A549 (cell line): ENCODE data around the gene NR4A1. TPM values are rescaled to one million over a fixed set of nuclear protein-coding genes. Genes with fewer than 3 reads are reported as not detected.

Experiments used
- ATAC-seq, 2 experiments: fragments of 200-7000 bp in 1 of 2; fragments of >200 bp in 1 of 2; cut with Nextera tagmentation in 1 of 2; cut with Tn5 transposase in 1 of 2; 3 replicates each; pipeline versions ENCODE4 v1.8.0 to v1.9.1; 2018 to 2020; ENCODE audit warnings: mild to moderate bottlenecking in 1 of 2, moderate library complexity in 1 of 2
- CTCF ChIA-PET: fragments of 300-600 bp; sonication (Branson Sonifier 250); formaldehyde crosslinking; extraction: SDS; loops from one replicate; lab custom pipeline; 2021; ENCODE audit warnings: antibody characterized with exemption, inconsistent platforms; lab: Yijun Ruan, JAX
- POLR2A ChIA-PET: fragments of 350-600 bp; formaldehyde crosslinking; extraction: SDS; loops from one replicate; lab custom pipeline; 2021; ENCODE audit warnings: antibody characterized with exemption, inconsistent platforms; lab: Yijun Ruan, JAX
- DNase-seq, 2 experiments: peaks; one replicate each; pipeline versions ENCODE4 v3.0.0 to v3.0.0-alpha.2; 2011 to 2016; ENCODE audit warnings: low read depth in 1 of 2, low spot score in 1 of 2
- FAIRE-seq: peaks from 2 replicates; lab custom pipeline; 2011; peaks lifted over from hg19 to GRCh38; lab: Jason Lieb, UNC
- H3K27ac ChIP-seq, 2 experiments: fragments of >200 bp; sonication (Bioruptor Twin); formaldehyde crosslinking; 3 replicates each; pipeline ENCODE4 v1.5.1; 2016 to 2017
- H3K4me1 ChIP-seq: fragments of >200 bp; sonication (Bioruptor Twin); formaldehyde crosslinking; 3 replicates; pipeline ENCODE4 v1.6.1; 2016
- H3K4me2 ChIP-seq: fragments of >200 bp; sonication (Bioruptor Twin); formaldehyde crosslinking; 3 replicates; pipeline ENCODE4 v1.6.1; 2016
- H3K4me3 ChIP-seq: fragments of >200 bp; sonication (Bioruptor Twin); formaldehyde crosslinking; 3 replicates; pipeline ENCODE4 v1.5.1; 2016
- H3K9me3 ChIP-seq: fragments of >200 bp; sonication (Bioruptor Twin); formaldehyde crosslinking; 3 replicates; pipeline ENCODE4 v1.6.1; 2016
- ATOH8 ChIP-seq: fragments of 250-450 bp; sonication (Bioruptor Pico); IDR thresholded peaks from 2 replicates; pipeline ENCODE4 v1.5.0; 2020; ENCODE audit warnings: low read depth, mild to moderate bottlenecking, moderate library complexity
- CBX8 ChIP-seq: fragments of 200-600 bp; sonication (generic); IDR thresholded peaks from 2 replicates; pipeline ENCODE4 v1.6.1; 2016
- CEBPB ChIP-seq, 2 experiments: fragments of >200 bp in 1 of 2; sonication (Bioruptor Twin) in 1 of 2; formaldehyde crosslinking in 1 of 2; IDR thresholded peaks; 2 replicates each; pipeline ENCODE4 v1.6.1; 2012 to 2016
- CHD4 ChIP-seq: fragments of 200-600 bp; sonication (generic); IDR thresholded peaks from 2 replicates; pipeline ENCODE4 v1.6.1; 2016; ENCODE audit warnings: antibody characterized with exemption, mild to moderate bottlenecking, borderline replicate concordance
- E2F6 ChIP-seq: IDR thresholded peaks from 2 replicates; pipeline ENCODE4 v1.6.1; 2012; ENCODE audit warnings: low read depth, borderline replicate concordance
- EHF ChIP-seq: fragments of 250-450 bp; sonication (Bioruptor Pico); IDR thresholded peaks from 2 replicates; pipeline ENCODE4 v1.5.0; 2020; ENCODE audit warnings: mild to moderate bottlenecking
- FOSB ChIP-seq: fragments of 250-450 bp; sonication (Bioruptor Pico); IDR thresholded peaks from 2 replicates; pipeline ENCODE4 v1.5.0; 2020; ENCODE audit warnings: mild to moderate bottlenecking, moderate library complexity
- FOXS1 ChIP-seq: fragments of 250-450 bp; sonication (Bioruptor Pico); IDR thresholded peaks from 2 replicates; pipeline ENCODE4 v1.5.0; 2020; ENCODE audit warnings: mild to moderate bottlenecking, moderate library complexity
- GATA3 ChIP-seq: IDR thresholded peaks from 2 replicates; pipeline ENCODE4 v1.6.1; 2012; ENCODE audit warnings: borderline replicate concordance
- HDAC2 ChIP-seq: fragments of 200-600 bp; sonication (generic); IDR thresholded peaks from 2 replicates; pipeline ENCODE4 v1.6.1; 2016
- HEYL ChIP-seq: fragments of 250-450 bp; sonication (Bioruptor Pico); IDR thresholded peaks from 2 replicates; pipeline ENCODE4 v1.8.0; 2021; ENCODE audit warnings: mild to moderate bottlenecking, moderate library complexity
- HMGXB4 ChIP-seq: fragments of 250-450 bp; sonication (Bioruptor Pico); IDR thresholded peaks from 2 replicates; pipeline ENCODE4 v1.5.0; 2021; ENCODE audit warnings: mild to moderate bottlenecking, moderate library complexity, borderline replicate concordance
- HOXA7 ChIP-seq: fragments of 250-450 bp; sonication (Bioruptor Pico); IDR thresholded peaks from 2 replicates; pipeline ENCODE4 v1.5.0; 2020; ENCODE audit warnings: mild to moderate bottlenecking, moderate library complexity
- HOXB13 ChIP-seq: fragments of 250-450 bp; sonication (Bioruptor Pico); IDR thresholded peaks from 2 replicates; pipeline ENCODE4 v1.5.0; 2020; ENCODE audit warnings: low read depth, mild to moderate bottlenecking, moderate library complexity
- HOXB5 ChIP-seq: fragments of 250-450 bp; sonication (Bioruptor Pico); IDR thresholded peaks from 2 replicates; pipeline ENCODE4 v1.5.0; 2020; ENCODE audit warnings: mild to moderate bottlenecking, moderate library complexity
- JUN ChIP-seq, 2 experiments: fragments of >200 bp; sonication (Bioruptor Twin); formaldehyde crosslinking; IDR thresholded peaks; 2 replicates in 1 of 2; 3 replicates in 1 of 2; pipeline ENCODE4 v1.6.1; 2016 to 2017
- KDM1A ChIP-seq: fragments of 200-600 bp; sonication (generic); IDR thresholded peaks from 2 replicates; pipeline ENCODE4 v1.6.1; 2016; ENCODE audit warnings: low read depth, mild to moderate bottlenecking
- KDM5A ChIP-seq: fragments of 200-600 bp; sonication (generic); IDR thresholded peaks from 2 replicates; pipeline ENCODE4 v1.6.1; 2016; ENCODE audit warnings: antibody characterized with exemption, mild to moderate bottlenecking
- MAFK ChIP-seq: fragments of 450-650 bp; IDR thresholded peaks from 2 replicates; pipeline ENCODE4 v1.6.1; 2014; ENCODE audit not compliant: partially characterized antibody
- MYC ChIP-seq: IDR thresholded peaks from 2 replicates; pipeline ENCODE4 v1.6.1; 2012; ENCODE audit warnings: mild to moderate bottlenecking, inconsistent platforms, low read length, improper control_type of control experiment, borderline replicate concordance
- NFE2L2 ChIP-seq: fragments of 150-350 bp; conservative IDR thresholded peaks from 2 replicates; pipeline ENCODE4 v1.6.1; 2014; ENCODE audit warnings: low read length
- NR3C1 ChIP-seq: fragments of >200 bp; sonication (Bioruptor Twin); formaldehyde crosslinking; IDR thresholded peaks from 3 replicates; pipeline ENCODE4 v1.6.1; 2017
- PBX3 ChIP-seq: IDR thresholded peaks from 2 replicates; pipeline ENCODE4 v1.6.1; 2012
- POLR2AphosphoS2 ChIP-seq: conservative IDR thresholded peaks from 2 replicates; pipeline ENCODE4 v1.6.1; 2012; ENCODE audit warnings: low read length, improper control_type of control experiment, inconsistent platforms
- RARB ChIP-seq: fragments of 250-450 bp; sonication (Bioruptor Pico); IDR thresholded peaks from 2 replicates; pipeline ENCODE4 v1.8.0; 2021; ENCODE audit warnings: mild to moderate bottlenecking, moderate library complexity
- RCOR1 ChIP-seq: fragments of 150-350 bp; IDR thresholded peaks from 2 replicates; pipeline ENCODE4 v1.6.1; 2014; ENCODE audit warnings: antibody characterized with exemption, low read length, low read depth
- RFX5 ChIP-seq: fragments of 450-650 bp; IDR thresholded peaks from 2 replicates; pipeline ENCODE4 v1.7.1; 2014; ENCODE audit warnings: antibody characterized with exemption, mild to moderate bottlenecking, moderate library complexity
- RNF2 ChIP-seq: fragments of 200-600 bp; sonication (generic); IDR thresholded peaks from 2 replicates; pipeline ENCODE4 v1.6.1; 2016; ENCODE audit warnings: low read depth, mild to moderate bottlenecking, antibody characterized with exemption, moderate library complexity, borderline replicate concordance
- SMC3 ChIP-seq: fragments of >200 bp; sonication (Bioruptor Twin); formaldehyde crosslinking; IDR thresholded peaks from 3 replicates; pipeline ENCODE4 v1.6.1; 2018; ENCODE audit warnings: inconsistent platforms
- SREBF2 ChIP-seq: fragments of 450-650 bp; IDR thresholded peaks from 2 replicates; pipeline ENCODE4 v1.6.1; 2014; ENCODE audit warnings: mild to moderate bottlenecking, moderate library complexity
- TFCP2L1 ChIP-seq: fragments of 250-450 bp; sonication (Bioruptor Pico); IDR thresholded peaks from 2 replicates; pipeline ENCODE4 v1.5.0; 2021; ENCODE audit warnings: mild to moderate bottlenecking
- TP53 ChIP-seq: fragments of 250-450 bp; sonication (Bioruptor Pico); IDR thresholded peaks from 2 replicates; pipeline ENCODE4 v1.5.0; 2021; ENCODE audit warnings: mild to moderate bottlenecking, moderate library complexity
- USF2 ChIP-seq: fragments of 450-650 bp; IDR thresholded peaks from 2 replicates; pipeline ENCODE4 v1.6.1; 2014; ENCODE audit warnings: antibody characterized with exemption
- ZSCAN20 ChIP-seq: fragments of 250-450 bp; sonication (Bioruptor Pico); IDR thresholded peaks from 2 replicates; pipeline ENCODE4 v1.8.0; 2022; ENCODE audit warnings: mild to moderate bottlenecking, moderate library complexity
- WGBS: methylation state at CpG from one replicate; pipeline ENCODE4 v1.1.6; 2017; ENCODE audit errors: missing lambda C conversion rate; 5-methylcytosine and 5-hydroxymethylcytosine counted together
- polyA plus RNA-seq, 4 experiments: library from polyadenylated mRNA; depleted of rRNA in 3 of 4; stranded (reverse); fragments of >200 nt; fragmentation: RNase III in 1 of 4; extraction: RNeasy Plus Mini Kit Qiagen cat#74134 plus additional on column Dnase treatment in 1 of 4; gene quantifications; 2 replicates in 3 of 4; 3 replicates in 1 of 4; pipeline ENCODE4 v1.2.3, GENCODE V29; 2011 to 2017

Gene NR4A1
- polyA plus RNA-seq, 2 of the 4 experiments (the other 2 are of a cell fraction): 39.6 to 89.6 TPM

GRCh38 chr12:52057638-52058576, 6.7 kb downstream of the NR4A1 start:
- no peak overlapping the region for H3K4me2 ChIP-seq
- DNase-seq (peak in 1 of 2 experiments; percentile 55), ATAC-seq (no peak), FAIRE-seq (no peak)
- WGBS: 86% methylated on average over 13 of the region's 14 CpGs
- H3K9me3 ChIP-seq: no peaks in the 10 kb centered on the region
- H3K4me1 ChIP-seq: peaks cover 15% of the 10 kb centered on the region
- no peak overlapping the region for H3K4me3 ChIP-seq
- POLR2A ChIA-PET: no interaction called here
- no peak overlapping the region for H3K27ac ChIP-seq
- CTCF ChIA-PET: interaction anchor here (1.0 to 42.5 kb wide), 8 partner anchors 10 to 62 kb away, joined by 3 to 1730 read pairs (median 8); partner anchors contain the start of gene ATG101
- TF ChIP-seq HOXB5 (CRISPR knock-in tag) (no peak), POLR2AphosphoS2 (peak; percentile 91; the same call in 1 of the 2 replicates), EHF (CRISPR knock-in tag) (no peak; the same call in 1 of the 2 replicates), RARB (CRISPR knock-in tag) (no peak; the same call in 1 of the 2 replicates), SMC3 (no peak), PBX3 (no peak), MAFK (no peak), TFCP2L1 (CRISPR knock-in tag) (peak; percentile 34; the same call in 1 of the 2 replicates), HOXA7 (CRISPR knock-in tag) (peak; percentile 92; the same call in 1 of the 2 replicates), HMGXB4 (CRISPR knock-in tag) (peak; percentile 80; the same call in 1 of the 2 replicates), USF2 (no peak), NR3C1 (no peak), E2F6 (no peak), NFE2L2 (no peak), CHD4 (no peak), HEYL (CRISPR knock-in tag) (no peak), HOXB13 (no peak), CEBPB (IDR thresholded peaks at IDR 0.05) (no peak), RFX5 (no peak), KDM1A (no peak), RCOR1 (no peak), FOXS1 (CRISPR knock-in tag) (no peak), CBX8 (no peak), ZSCAN20 (CRISPR knock-in tag) (peak; percentile 39; the same call in 1 of the 2 replicates), RNF2 (no peak), SREBF2 (no peak), FOSB (CRISPR knock-in tag) (peak; percentile 67; the same call in 1 of the 2 replicates), ATOH8 (no peak), HDAC2 (no peak), TP53 (CRISPR knock-in tag) (peak; percentile 81), KDM5A (no peak), JUN (IDR thresholded peaks at IDR 0.05) (no peak), MYC (no peak), GATA3 (no peak)
